ENCODE measurements around the gene SLC10A7.
"Not testable (repeated sequence)": the region's sequence is repeated elsewhere in the genome, so short reads cannot be mapped to it uniquely, and the experiment has no call there.

SLC10A7 gene

GRCh38 chr4:146439437-146439836, 82.3 kb downstream of the SLC10A7 start:
- no peak for DNase-seq (ENCODE audit: low read depth)

GRCh38 chr4:146437778-146438177, 84.0 kb downstream of the SLC10A7 start:
- DNase-seq (ENCODE audit: low read depth) = no peak

DNA sequence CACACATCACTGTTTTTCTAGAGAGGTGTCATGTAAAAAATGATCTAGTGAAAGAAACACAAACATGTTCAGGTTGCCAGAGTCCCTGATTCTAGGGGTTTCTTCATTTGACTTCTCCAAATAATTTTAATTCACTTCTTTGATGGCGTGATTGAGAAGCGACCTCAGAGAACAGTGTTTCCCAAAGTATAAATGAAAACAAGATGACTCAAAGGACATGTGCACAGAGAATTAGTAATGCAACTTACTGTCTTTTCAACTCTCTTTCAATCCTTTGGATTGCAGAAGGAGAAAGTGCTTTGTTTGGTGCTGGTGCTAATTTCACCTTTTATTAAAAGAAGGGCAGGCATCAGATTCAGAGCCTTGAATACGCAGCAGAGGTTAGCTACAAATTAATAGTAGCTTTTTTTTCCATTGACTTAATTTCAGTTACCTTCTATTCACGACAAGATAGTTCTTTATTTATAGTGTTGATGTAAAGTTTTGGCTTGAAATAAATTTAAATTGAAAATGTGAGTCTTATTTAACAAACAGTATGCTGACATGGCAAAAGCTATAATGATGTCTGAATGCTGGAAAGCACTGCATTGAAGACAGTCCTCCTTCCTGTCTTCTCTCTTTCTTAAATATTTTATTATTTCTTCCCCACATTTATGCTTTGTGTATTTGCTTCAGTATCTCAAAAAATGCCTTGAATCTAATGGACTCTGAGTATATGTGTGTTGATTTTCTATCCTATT, 85.1 kb downstream of the SLC10A7 start:
- no peak for DNase-seq (ENCODE audit: low read depth)

DNA sequence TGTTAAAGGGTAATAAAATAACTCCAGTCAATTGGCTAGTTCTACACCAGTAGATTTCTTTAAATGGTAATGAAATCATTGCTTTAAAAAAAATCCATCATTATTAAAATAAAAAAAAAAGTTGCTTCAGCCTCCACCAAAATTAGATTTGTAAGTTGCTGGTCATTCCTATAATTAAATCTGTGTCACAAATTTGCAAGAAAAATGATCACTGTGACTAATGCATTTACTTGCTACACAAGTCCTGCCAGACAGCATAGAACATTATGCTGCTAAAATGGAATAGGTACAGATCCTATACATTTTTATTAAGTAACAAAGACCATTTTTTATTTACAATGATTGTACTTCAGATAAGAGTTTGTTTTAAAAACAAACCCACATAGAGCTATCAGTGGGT, 85.8 kb downstream of the SLC10A7 start:
- DNase-seq (ENCODE audit: low read depth) = no peak

GRCh38 chr4:146432065-146432464, 89.7 kb downstream of the SLC10A7 start:
- no peak for DNase-seq (ENCODE audit: low read depth)

GRCh38 chr4:146428298-146428697, 93.4 kb downstream of the SLC10A7 start:
- DNase-seq (ENCODE audit: low read depth) = no peak

DNA sequence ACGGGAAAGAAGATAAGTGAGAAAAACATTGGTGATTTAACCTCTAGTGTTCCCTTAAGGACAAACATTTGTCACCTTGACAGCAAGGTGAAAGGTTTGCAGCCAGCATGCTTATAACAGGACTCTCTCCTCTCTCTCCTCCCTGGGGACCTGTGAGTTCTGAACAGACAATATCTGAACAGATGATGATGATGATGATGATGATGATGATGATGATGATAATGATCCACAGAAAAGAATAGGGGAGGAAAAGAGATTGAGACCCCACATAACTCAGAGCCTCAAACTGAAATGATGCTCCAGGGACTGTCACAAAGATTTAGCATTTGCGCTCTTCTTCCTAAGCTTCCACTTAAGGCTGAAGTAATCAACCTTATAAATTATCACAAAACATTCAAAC, 103.9 kb downstream of the SLC10A7 start:
- no peak for DNase-seq (ENCODE audit: low read depth)

DNA sequence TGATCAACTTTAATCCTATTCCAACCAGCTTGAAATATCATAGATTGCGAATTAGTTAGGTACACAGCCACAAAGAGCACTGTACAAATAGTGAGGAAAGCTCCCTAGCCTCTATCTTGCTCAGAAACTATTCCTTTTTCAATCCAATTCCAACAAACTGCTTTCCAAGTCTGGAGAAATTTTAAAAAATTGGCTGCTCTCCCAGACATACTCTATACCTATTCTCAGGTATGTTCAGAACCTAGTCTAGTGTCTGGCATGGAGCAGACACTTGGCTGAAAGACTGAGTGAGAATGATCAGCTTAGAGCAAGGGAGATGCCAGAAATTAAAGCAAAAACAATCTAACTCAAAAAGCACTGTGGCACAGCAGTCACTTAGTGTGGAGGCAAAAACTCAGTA, 105.9 kb downstream of the SLC10A7 start:
- no peak for DNase-seq (ENCODE audit: low read depth)

DNA sequence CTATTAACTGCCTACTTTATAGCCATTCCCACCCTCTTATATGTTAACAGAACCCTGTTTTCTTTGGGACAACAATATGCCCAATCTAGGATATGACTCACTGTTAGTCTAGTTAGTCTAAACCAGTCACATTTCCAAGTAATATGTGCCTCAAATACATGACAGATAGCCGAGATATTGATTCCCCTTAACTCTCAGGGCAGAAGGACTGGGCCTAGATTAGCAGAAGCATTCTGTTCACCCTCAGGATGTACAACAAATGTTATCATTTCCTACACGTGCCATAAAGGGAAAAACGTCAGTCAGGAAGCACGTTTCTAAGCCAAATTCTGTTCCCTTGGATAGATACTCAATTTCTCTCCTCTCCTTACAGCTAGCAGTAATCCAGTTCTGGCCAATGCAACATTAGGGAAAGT, 114.1 kb downstream of the SLC10A7 start:
- no peak for DNase-seq (ENCODE audit: low read depth)

DNA sequence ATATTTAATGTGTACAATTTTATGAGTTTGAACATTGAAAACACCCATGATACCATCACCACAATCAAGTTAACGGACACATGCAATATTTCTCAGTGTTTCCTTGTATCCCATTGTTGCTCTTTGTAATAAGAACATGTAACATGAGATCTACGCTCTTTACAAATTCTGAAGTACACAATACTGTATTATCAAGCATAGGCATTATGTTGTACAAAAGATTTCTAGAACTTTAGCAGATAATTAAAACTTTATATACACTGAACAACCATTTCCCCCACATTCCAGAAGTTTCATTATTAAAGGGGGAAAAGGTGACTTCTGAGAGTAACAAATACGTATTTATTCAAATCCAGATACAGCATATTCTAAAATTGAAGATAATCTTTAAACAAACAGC, 114.5 kb downstream of the SLC10A7 start:
- no peak for DNase-seq (ENCODE audit: low read depth)

DNA sequence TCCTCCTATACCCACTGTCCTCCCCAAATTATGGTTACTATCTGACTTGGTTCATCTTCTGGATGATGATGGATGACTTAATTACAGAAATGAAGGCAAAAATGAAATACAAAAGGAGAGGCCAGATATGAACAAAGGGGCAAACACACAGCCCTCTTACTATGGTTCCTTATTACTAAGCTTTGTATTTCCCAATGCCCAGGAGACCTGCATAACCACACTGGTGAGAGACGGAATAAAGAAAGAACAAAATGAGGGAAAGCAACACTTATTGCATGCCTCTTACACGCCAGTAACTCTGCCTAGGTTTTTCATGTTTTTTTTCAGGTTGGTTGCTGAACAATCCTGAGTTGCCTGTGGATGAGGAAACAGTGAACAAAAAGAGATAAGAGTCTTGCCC, 120.5 kb downstream of the SLC10A7 start:
- no peak for DNase-seq (ENCODE audit: low read depth)

- no peak for DNase-seq (ENCODE audit: low read depth)
These were observed 122.8 kb downstream of the SLC10A7 start for GRCh38 chr4:146398896-146399445.

GRCh38 chr4:146398404-146398803, 123.3 kb downstream of the SLC10A7 start:
- DNase-seq (ENCODE audit: low read depth) = no peak

DNA sequence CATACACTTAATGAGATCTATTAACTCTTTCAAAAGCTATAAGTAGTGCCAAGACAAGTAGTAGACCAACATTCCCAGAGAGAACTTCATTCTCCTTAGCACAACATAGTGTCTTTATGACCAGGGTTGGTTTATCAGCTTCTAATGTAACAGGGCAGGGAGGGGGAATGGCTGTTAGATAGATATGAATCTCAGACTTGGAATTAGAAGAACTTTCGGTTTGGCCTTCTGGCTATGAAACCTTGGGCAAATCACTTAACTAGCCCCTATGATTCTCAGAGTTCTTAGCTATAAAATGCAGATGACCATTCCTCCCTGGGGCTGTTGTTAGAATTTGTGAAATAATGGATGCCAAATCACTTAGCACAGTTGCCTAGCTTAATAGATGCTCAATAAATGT, 132.2 kb downstream of the SLC10A7 start:
- no peak for DNase-seq (ENCODE audit: low read depth)

DNA sequence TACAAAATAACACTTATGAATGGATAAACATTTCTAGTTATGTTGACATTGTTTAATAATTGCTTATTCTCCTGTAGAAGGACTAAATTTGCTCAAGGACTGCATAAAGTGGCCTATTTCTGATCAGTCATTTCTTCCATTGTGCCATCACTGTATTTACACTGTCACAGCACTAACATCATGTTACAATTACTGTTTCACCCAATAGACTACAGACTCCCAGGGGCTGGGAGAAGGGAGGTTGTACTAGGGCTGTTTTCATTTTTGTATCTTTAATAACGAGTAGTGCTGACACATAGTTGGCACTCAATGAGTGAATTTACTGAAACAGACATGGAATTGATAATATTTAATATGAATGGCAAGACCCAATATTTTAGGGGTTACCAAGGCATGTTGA, 139.5 kb downstream of the SLC10A7 start:
- DNase-seq (ENCODE audit: low read depth) = no peak

DNA sequence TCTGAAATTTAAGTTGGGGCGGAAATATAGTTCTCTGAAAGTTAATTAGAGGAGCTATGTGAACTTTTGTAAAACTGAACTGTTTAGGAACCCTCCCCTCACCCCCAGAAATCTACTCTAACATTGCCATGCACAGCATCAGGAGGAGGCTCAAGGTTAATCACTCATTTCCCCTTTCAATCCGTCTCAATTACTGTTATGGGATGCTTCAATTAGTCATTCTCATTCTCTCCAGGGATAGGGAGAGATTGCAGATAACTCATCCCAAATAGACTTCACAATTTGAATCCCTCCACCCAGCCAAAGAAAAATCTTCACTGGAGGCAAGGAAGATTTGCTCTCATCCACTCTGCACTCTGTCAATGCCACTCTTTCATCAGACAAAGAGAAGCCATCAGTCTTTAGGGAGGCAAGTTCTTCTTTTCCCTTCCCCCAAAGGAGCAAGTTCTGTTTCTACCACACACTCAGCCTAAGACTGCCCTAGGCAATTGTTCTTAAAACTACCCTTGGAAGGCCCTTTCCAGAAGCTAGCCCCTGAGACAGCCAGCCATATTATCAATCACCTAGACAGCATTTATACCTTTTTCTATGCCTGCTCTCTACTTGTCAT, 140.4 kb downstream of the SLC10A7 start:
- DNase-seq (ENCODE audit: low read depth) = no peak

GRCh38 chr4:146379744-146380143, 142.0 kb downstream of the SLC10A7 start:
- DNase-seq (ENCODE audit: low read depth) = no peak

- DNase-seq (ENCODE audit: low read depth) = no peak
These were observed 149.9 kb downstream of the SLC10A7 start for GRCh38 chr4:146371812-146372211.

DNA sequence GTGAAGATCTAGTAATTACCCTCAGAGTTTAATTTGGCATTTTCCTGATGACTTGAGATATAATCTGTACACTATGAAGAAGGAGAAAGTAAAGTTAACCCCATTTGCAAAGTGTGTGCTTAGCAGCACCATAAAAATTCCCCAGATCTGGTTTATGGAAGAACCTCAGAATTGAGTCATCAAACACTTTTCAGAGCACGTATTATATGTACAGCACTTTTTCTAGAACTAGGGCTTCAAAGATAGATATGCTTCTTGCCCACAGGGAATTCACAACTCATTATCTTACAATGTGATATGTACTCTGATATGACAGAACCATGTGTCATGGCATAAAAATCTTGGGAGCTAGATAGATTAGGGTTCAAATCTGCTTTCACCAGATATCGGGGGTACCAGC, 150.9 kb downstream of the SLC10A7 start:
- DNase-seq (ENCODE audit: low read depth) = no peak

GRCh38 chr4:146369446-146369845, 152.3 kb downstream of the SLC10A7 start:
- no peak for DNase-seq (ENCODE audit: low read depth)

DNA sequence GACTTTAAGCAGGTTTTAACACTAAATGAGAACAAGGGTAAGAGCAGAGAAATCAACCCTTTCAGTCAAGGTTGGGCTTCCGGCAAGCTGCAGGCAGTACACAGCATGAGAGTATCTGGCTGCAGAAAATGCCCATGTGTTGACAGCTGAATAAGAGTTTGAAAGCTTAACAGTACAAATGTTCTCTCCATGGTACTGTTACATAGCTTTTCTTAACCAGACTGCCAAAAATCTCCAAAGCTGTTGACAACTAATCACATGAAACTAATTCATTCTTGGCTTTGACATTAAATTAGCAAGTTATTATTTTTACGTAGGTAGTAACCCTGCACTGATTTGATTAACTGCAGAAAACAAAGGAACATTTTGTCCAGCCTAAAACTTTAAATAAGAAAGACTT, 153.5 kb downstream of the SLC10A7 start:
- DNase-seq (ENCODE audit: low read depth) = no peak

DNA sequence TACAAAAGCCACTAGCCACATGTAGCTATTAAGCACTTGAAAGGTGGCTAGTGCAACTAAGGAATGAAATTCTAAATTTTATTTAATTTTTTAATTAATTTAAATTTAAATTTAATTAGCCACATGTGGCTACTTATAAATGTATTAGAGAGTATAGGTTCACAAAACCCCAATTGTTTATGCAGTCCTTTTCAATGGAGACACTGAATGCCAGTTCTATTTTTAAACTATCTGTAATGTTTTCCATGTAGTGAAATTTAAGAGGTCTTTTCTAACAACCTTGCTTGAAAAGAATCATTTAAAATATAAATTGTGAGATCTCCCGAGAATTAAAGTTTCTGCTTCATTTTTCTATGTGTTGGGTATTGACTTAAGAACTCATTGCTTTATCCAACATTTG, 154.4 kb downstream of the SLC10A7 start:
- DNase-seq (ENCODE audit: low read depth) = no peak

DNA sequence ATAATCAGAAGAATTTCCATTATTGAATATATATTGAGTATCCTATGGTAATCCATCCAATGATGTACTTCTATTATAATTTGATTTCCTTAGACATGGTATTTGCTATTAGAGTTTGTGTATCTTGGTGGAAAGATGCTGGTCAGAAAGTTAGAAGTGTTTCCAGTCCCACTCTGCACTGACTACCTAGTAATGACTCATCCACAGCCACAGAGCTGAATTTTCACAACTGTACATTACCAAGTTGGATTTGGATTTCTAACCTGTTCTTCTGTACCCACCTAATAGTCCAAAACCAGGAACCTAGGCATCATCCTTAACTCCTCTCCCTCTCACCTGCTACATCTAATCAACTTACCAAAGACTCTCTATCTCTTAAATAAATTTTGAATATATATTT, 162.0 kb downstream of the SLC10A7 start:
- no peak for DNase-seq (ENCODE audit: low read depth)

DNA sequence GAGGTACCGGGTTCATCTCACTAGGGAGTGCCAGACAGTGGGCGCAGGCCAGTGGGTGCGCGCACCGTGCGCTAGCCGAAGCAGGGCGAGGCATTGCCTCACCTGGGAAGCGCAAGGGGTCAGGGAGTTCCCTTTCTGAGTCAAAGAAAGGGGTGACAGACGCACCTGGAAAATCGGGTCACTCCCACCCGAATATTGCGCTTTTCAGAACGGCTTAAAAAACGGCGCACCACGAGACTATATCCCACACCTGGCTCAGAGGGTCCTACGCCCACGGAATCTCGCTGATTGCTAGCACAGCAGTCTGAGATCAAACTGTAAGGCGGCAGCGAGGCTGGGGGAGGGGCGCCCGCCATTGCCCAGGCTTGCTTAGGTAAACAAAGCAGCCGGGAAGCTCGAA, 171.6 kb downstream of the SLC10A7 start:
- not testable (repeated sequence) for DNase-seq (ENCODE audit: low read depth)
